ENCODE measurements around the gene PGM2L1. TPM values are rescaled to one million over a fixed set of nuclear protein-coding genes. Genes with fewer than 3 reads are reported as not detected.

PGM2L1 gene
- total and polyA plus RNA-seq, 12 donors, result 0.54 to 27.8 (median 2.2) TPM

GRCh38 chr11:74377689-74378088, 20.5 kb downstream of the PGM2L1 start:
- Histone ChIP-seq H3K27me3 (no peaks in the 10 kb centered on the region), H3K4me1 (replicated peaks in 1 of 2) (no peaks in the 10 kb centered on the region), H3K4me3 (no peak overlapping the region), H3K9me3 (replicated peaks in 1 of 3) (no peaks in the 10 kb centered on the region), H3K27ac (no peak overlapping the region), H3K36me3 (replicated peaks in 1 of 2) (no peaks in the 10 kb centered on the region)
- WGBS, 4 donors, result 97% methylated on average over 3 of the region's 3 CpGs
- TF ChIP-seq CTCF (IDR thresholded peaks at IDR 0.05), result no peak
- TF ChIP-seq POLR2A (IDR thresholded peaks at IDR 0.05), result no peak
- intact Hi-C loops (cut with DNase I), result no loop called here
- DNase-seq, result no peak

- TF ChIP-seq CTCF (IDR thresholded peaks at IDR 0.05) (no peak), POLR2A (IDR thresholded peaks at IDR 0.05) (no peak)
- H3K27me3 ChIP-seq, result no peaks in the 10 kb centered on the region
- no peak overlapping the region for H3K4me3 ChIP-seq
- H3K4me1 ChIP-seq (replicated peaks in 1 of 2), result peaks cover 0 to 17% of the 10 kb centered on the region in 2 donors
- no peaks in the 10 kb centered on the region for H3K36me3 ChIP-seq (replicated peaks in 1 of 2)
- no peaks in the 10 kb centered on the region for H3K9me3 ChIP-seq (replicated peaks in 1 of 3)
- no peak overlapping the region for H3K27ac ChIP-seq
- intact Hi-C loops (cut with DNase I), result no loop called here
- no peak for DNase-seq
Measured at GRCh38 chr11:74373382-74373781, 24.9 kb downstream of the PGM2L1 start.

- H3K27ac ChIP-seq, result no peak overlapping the region
- DNase-seq, result no peak
- no peaks in the 10 kb centered on the region for H3K27me3 ChIP-seq
- H3K4me3 ChIP-seq, result no peak overlapping the region
- H3K36me3 ChIP-seq (replicated peaks in 1 of 2), result no peaks in the 10 kb centered on the region
- peaks cover 0 to 17% of the 10 kb centered on the region in 2 donors for H3K4me1 ChIP-seq (replicated peaks in 1 of 2)
- 82 to 86% (median 84%) methylated on average over 3 of the region's 3 CpGs for WGBS, 4 donors
- no peaks in the 10 kb centered on the region for H3K9me3 ChIP-seq (replicated peaks in 1 of 3)
- TF ChIP-seq CTCF (IDR thresholded peaks at IDR 0.05) (no peak), POLR2A (IDR thresholded peaks at IDR 0.05) (no peak)
- intact Hi-C loops (cut with DNase I), result no loop called here
Measured at GRCh38 chr11:74371269-74372052, 26.8 kb downstream of the PGM2L1 start.

- DNase-seq, result no peak
- no peak overlapping the region for H3K4me3 ChIP-seq
- no peaks in the 10 kb centered on the region for H3K9me3 ChIP-seq (replicated peaks in 1 of 3)
- 44 to 56% (median 47%) methylated on average over 2 of the region's 2 CpGs for WGBS, 4 donors
- peaks cover 0 to 17% of the 10 kb centered on the region in 2 donors for H3K4me1 ChIP-seq (replicated peaks in 1 of 2)
- intact Hi-C loops (cut with DNase I), result no loop called here
- H3K36me3 ChIP-seq (replicated peaks in 1 of 2), result no peaks in the 10 kb centered on the region
- no peak overlapping the region for H3K27ac ChIP-seq
- H3K27me3 ChIP-seq, result no peaks in the 10 kb centered on the region
- no peak for TF ChIP-seq POLR2A (IDR thresholded peaks at IDR 0.05)
- no peak for TF ChIP-seq CTCF (IDR thresholded peaks at IDR 0.05)
Measured at GRCh38 chr11:74370123-74370522, 28.1 kb downstream of the PGM2L1 start.

Data from adrenal gland (tissue), 12 donors.